GM23338 (cell line): ENCODE data around the gene TMEM185B. TPM values are rescaled to one million over a fixed set of nuclear protein-coding genes. Genes with fewer than 3 reads are reported as not detected.

Experiments used
- CREB1 ChIP-seq: fragments of 250-450 bp; sonication (Bioruptor Pico); IDR thresholded peaks from 2 replicates; pipeline ENCODE4 v1.5.0; 2020; ENCODE audit warnings: low read depth, mild to moderate bottlenecking, moderate library complexity
- JUNB ChIP-seq: IDR thresholded peaks from one replicate; pipeline ENCODE4 v1.6.1; 2016; ENCODE audit warnings: antibody characterized with exemption; ENCODE audit not compliant: unreplicated experiment
- POLR2AphosphoS5 ChIP-seq: IDR thresholded peaks from 2 replicates; pipeline ENCODE4 v1.6.1; 2016; ENCODE audit warnings: antibody characterized with exemption, low read depth
- ZNF114 ChIP-seq: fragments of 250-450 bp; sonication (Bioruptor Pico); IDR thresholded peaks from 2 replicates; pipeline ENCODE4 v1.5.0; 2020; ENCODE audit warnings: mild to moderate bottlenecking, moderate library complexity
- polyA plus RNA-seq: library from polyadenylated mRNA; unstranded; fragments of >200 nt; fragmentation: Nextera tagmentation; extraction: Ambion mirVana; gene quantifications from 2 replicates; pipeline ENCODE4 v1.2.1, GENCODE V29; 2016
- total RNA-seq: library from RNA; depleted of rRNA; stranded (reverse); fragments of >200 nt; shearing (Covaris generic); gene quantifications from 2 replicates; pipeline ENCODE4 v1.2.3, GENCODE V29; 2014
- TF ChIP-seq, protein P1 (sequence below): fragments of 250-450 bp; sonication (Bioruptor Pico); IDR thresholded peaks from 2 replicates; pipeline ENCODE4 v1.5.0; 2020; ENCODE audit warnings: mild to moderate bottlenecking, moderate library complexity
- TF ChIP-seq, protein P2 (sequence below): IDR thresholded peaks from 2 replicates; pipeline ENCODE4 v1.6.1; 2016; ENCODE audit warnings: antibody characterized with exemption
- TF ChIP-seq, protein P3 (sequence below), 2 experiments: fragments of 200-600 bp in 1 of 2; sonication (generic) in 1 of 2; conservative IDR thresholded peaks; 2 replicates each; pipeline versions ENCODE4 v1.5.1 to v1.6.1; 2016 to 2017; ENCODE audit warnings: antibody characterized with exemption in 2 of 2, low read depth in 2 of 2, mild to moderate bottlenecking in 2 of 2, moderate library complexity in 1 of 2
- TF ChIP-seq, protein P4 (sequence below): IDR thresholded peaks from one replicate; pipeline ENCODE4 v1.6.1; 2018; ENCODE audit warnings: antibody characterized with exemption; ENCODE audit not compliant: unreplicated experiment

Gene TMEM185B
- total and polyA plus RNA-seq, 2 experiments from 2014 or later = 3.9 to 24.4 TPM

DNA sequence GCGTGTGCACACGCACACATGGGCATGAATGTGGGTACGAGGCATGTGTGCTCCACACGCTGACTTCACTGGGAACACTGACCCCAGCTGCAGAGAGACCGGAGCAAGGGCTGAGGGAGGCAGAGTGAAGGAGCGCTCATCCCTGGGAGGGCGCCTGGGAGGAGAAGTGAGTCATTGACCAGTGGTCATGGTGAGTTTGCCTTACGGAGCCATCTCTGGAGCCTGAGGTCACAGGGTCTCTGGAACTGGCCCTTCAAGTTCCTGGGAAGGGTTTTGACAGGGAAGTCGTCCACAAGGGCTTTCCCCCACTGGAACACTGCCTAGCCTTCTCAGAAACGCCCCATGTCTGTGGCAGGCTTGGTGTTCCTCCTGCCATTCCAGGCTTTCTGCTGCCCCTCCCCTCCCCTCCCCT is 14.3 kb upstream of the TMEM185B start (continued):
- TF ChIP-seq, protein P1, sequence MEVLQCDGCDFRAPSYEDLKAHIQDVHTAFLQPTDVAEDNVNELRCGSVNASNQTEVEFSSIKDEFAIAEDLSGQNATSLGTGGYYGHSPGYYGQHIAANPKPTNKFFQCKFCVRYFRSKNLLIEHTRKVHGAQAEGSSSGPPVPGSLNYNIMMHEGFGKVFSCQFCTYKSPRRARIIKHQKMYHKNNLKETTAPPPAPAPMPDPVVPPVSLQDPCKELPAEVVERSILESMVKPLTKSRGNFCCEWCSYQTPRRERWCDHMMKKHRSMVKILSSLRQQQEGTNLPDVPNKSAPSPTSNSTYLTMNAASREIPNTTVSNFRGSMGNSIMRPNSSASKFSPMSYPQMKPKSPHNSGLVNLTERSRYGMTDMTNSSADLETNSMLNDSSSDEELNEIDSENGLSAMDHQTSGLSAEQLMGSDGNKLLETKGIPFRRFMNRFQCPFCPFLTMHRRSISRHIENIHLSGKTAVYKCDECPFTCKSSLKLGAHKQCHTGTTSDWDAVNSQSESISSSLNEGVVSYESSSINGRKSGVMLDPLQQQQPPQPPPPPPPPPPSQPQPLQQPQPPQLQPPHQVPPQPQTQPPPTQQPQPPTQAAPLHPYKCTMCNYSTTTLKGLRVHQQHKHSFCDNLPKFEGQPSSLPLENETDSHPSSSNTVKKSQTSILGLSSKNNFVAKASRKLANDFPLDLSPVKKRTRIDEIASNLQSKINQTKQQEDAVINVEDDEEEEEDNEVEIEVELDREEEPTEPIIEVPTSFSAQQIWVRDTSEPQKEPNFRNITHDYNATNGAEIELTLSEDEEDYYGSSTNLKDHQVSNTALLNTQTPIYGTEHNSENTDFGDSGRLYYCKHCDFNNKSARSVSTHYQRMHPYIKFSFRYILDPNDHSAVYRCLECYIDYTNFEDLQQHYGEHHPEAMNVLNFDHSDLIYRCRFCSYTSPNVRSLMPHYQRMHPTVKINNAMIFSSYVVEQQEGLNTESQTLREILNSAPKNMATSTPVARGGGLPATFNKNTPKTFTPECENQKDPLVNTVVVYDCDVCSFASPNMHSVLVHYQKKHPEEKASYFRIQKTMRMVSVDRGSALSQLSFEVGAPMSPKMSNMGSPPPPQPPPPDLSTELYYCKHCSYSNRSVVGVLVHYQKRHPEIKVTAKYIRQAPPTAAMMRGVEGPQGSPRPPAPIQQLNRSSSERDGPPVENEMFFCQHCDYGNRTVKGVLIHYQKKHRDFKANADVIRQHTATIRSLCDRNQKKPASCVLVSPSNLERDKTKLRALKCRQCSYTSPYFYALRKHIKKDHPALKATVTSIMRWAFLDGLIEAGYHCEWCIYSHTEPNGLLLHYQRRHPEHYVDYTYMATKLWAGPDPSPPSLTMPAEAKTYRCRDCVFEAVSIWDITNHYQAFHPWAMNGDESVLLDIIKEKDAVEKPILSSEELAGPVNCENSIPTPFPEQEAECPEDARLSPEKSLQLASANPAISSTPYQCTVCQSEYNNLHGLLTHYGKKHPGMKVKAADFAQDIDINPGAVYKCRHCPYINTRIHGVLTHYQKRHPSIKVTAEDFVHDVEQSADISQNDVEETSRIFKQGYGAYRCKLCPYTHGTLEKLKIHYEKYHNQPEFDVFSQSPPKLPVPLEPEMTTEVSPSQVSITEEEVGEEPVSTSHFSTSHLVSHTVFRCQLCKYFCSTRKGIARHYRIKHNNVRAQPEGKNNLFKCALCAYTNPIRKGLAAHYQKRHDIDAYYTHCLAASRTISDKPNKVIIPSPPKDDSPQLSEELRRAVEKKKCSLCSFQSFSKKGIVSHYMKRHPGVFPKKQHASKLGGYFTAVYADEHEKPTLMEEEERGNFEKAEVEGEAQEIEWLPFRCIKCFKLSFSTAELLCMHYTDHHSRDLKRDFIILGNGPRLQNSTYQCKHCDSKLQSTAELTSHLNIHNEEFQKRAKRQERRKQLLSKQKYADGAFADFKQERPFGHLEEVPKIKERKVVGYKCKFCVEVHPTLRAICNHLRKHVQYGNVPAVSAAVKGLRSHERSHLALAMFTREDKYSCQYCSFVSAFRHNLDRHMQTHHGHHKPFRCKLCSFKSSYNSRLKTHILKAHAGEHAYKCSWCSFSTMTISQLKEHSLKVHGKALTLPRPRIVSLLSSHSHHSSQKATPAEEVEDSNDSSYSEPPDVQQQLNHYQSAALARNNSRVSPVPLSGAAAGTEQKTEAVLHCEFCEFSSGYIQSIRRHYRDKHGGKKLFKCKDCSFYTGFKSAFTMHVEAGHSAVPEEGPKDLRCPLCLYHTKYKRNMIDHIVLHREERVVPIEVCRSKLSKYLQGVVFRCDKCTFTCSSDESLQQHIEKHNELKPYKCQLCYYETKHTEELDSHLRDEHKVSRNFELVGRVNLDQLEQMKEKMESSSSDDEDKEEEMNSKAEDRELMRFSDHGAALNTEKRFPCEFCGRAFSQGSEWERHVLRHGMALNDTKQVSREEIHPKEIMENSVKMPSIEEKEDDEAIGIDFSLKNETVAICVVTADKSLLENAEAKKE (CRISPR knock-in tag) = no peak
- TF ChIP-seq, protein P2, sequence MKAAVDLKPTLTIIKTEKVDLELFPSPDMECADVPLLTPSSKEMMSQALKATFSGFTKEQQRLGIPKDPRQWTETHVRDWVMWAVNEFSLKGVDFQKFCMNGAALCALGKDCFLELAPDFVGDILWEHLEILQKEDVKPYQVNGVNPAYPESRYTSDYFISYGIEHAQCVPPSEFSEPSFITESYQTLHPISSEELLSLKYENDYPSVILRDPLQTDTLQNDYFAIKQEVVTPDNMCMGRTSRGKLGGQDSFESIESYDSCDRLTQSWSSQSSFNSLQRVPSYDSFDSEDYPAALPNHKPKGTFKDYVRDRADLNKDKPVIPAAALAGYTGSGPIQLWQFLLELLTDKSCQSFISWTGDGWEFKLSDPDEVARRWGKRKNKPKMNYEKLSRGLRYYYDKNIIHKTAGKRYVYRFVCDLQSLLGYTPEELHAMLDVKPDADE = no peak
- no peak for TF ChIP-seq POLR2AphosphoS5
- TF ChIP-seq, protein P3, sequence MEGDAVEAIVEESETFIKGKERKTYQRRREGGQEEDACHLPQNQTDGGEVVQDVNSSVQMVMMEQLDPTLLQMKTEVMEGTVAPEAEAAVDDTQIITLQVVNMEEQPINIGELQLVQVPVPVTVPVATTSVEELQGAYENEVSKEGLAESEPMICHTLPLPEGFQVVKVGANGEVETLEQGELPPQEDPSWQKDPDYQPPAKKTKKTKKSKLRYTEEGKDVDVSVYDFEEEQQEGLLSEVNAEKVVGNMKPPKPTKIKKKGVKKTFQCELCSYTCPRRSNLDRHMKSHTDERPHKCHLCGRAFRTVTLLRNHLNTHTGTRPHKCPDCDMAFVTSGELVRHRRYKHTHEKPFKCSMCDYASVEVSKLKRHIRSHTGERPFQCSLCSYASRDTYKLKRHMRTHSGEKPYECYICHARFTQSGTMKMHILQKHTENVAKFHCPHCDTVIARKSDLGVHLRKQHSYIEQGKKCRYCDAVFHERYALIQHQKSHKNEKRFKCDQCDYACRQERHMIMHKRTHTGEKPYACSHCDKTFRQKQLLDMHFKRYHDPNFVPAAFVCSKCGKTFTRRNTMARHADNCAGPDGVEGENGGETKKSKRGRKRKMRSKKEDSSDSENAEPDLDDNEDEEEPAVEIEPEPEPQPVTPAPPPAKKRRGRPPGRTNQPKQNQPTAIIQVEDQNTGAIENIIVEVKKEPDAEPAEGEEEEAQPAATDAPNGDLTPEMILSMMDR (conservative IDR thresholded peaks at IDR 0.05; ENCODE audit: low read depth in 2 of 2) = no peak
- no peak for TF ChIP-seq CREB1 (CRISPR knock-in tag)
- TF ChIP-seq, protein P4, sequence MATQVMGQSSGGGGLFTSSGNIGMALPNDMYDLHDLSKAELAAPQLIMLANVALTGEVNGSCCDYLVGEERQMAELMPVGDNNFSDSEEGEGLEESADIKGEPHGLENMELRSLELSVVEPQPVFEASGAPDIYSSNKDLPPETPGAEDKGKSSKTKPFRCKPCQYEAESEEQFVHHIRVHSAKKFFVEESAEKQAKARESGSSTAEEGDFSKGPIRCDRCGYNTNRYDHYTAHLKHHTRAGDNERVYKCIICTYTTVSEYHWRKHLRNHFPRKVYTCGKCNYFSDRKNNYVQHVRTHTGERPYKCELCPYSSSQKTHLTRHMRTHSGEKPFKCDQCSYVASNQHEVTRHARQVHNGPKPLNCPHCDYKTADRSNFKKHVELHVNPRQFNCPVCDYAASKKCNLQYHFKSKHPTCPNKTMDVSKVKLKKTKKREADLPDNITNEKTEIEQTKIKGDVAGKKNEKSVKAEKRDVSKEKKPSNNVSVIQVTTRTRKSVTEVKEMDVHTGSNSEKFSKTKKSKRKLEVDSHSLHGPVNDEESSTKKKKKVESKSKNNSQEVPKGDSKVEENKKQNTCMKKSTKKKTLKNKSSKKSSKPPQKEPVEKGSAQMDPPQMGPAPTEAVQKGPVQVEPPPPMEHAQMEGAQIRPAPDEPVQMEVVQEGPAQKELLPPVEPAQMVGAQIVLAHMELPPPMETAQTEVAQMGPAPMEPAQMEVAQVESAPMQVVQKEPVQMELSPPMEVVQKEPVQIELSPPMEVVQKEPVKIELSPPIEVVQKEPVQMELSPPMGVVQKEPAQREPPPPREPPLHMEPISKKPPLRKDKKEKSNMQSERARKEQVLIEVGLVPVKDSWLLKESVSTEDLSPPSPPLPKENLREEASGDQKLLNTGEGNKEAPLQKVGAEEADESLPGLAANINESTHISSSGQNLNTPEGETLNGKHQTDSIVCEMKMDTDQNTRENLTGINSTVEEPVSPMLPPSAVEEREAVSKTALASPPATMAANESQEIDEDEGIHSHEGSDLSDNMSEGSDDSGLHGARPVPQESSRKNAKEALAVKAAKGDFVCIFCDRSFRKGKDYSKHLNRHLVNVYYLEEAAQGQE = no peak
- no peak for TF ChIP-seq ZNF114 (CRISPR knock-in tag)
- TF ChIP-seq JUNB = no peak
